ENCODE results near the gene ATG9A. TPM values are rescaled to one million over a fixed set of nuclear protein-coding genes. Genes with fewer than 3 reads are reported as not detected.

The ATG9A gene
- polyA plus RNA-seq, 3 donors = 24.7 to 55.2 (median 26.3) TPM

DNA sequence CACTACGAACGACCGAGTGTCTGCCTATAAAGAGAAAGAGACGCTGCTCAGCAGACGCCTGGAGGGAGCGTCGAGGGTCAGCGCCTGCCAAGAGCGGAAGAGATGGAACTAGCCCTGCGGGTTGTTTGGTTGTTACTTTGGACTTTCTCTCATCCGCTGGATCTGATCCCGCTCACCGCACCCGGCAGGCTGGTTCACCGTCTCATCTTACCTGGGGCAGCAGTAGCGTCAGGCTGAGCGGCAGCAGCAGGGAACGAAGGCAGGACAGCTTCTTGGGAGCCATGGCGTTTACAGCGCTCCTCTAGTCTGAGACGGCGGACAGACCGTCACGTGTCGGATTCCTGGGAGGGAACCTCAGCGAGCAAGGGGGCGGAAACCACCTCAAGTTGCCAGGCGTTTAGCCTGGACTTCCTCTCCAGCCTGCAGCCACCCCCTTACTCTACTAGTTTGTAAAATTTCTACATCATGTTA, 13.9 kb upstream of the ATG9A start:
- Histone ChIP-seq H3K9ac (ENCODE audit: insufficient read depth, low read length, poor library complexity, severe bottlenecking) (no peak overlapping the region), H3K4me2 (replicated peaks; ENCODE audit: extremely low read depth, low read length, poor library complexity, severe bottlenecking) (peak overlapping the region; percentile 55), H4K20me1 (ENCODE audit: insufficient read depth, low read length) (no peaks in the 10 kb centered on the region), H3K36me3 (replicated peaks in 1 of 2; ENCODE audit: control insufficient read depth in 1 of 2, insufficient read depth in 2 of 2, low read length in 2 of 2) (peaks cover 7 to 29% of the 10 kb centered on the region in 2 donors), H3K4me1 (ENCODE audit: control insufficient read depth in 1 of 2, insufficient read depth in 2 of 2, low read length in 2 of 2) (peaks cover 48 to 50% of the 10 kb centered on the region in 2 donors), H3K79me2 (ENCODE audit: insufficient read depth, low read length) (peaks cover 30% of the 10 kb centered on the region), H3K4me3 (replicated peaks in 1 of 3; ENCODE audit: low read depth in 2 of 3, low read length in 3 of 3) (peak overlapping the region in 2 of 3 experiments; percentile 34 to 59), H3K9me3 (replicated peaks in 1 of 2; ENCODE audit: control insufficient read depth in 1 of 2, insufficient read depth in 1 of 2, low read length in 2 of 2) (no peaks in the 10 kb centered on the region), H3K27ac (ENCODE audit: low read depth in 1 of 2, low read length in 2 of 2) (peak overlapping the region; percentile 29 to 41), H3K27me3 (ENCODE audit: control insufficient read depth in 2 of 2, insufficient read depth in 2 of 2, low read length in 2 of 2) (no peaks in the 10 kb centered on the region), H2AFZ (ENCODE audit: insufficient read depth, low read depth, low read length, poor library complexity, severe bottlenecking) (peak overlapping the region; percentile 52)
- Mint-ChIP-seq H3K9me3 (no peaks in the 10 kb centered on the region), H3K27me3 (ENCODE audit: low read depth in 3 of 3) (peaks cover 0 to 1% (median 1%) of the 10 kb centered on the region in 3 donors), H3K36me3 (peaks cover 23 to 31% of the 10 kb centered on the region in 2 donors), H3K27ac (peak overlapping the region; percentile 72 to 95 (median 87)), H3K4me1 (peaks cover 47% of the 10 kb centered on the region), H3K4me3 (peak overlapping the region; percentile 79 to 89)
- WGBS (ENCODE audit: insufficient coverage) = 59% methylated on average over 20 of the region's 28 CpGs
- intact Hi-C loops (cut with micrococcal nuclease) = no loop called here
- peak; percentile 64 to 79 (median 77) for DNase-seq
- TF ChIP-seq, protein P1, sequence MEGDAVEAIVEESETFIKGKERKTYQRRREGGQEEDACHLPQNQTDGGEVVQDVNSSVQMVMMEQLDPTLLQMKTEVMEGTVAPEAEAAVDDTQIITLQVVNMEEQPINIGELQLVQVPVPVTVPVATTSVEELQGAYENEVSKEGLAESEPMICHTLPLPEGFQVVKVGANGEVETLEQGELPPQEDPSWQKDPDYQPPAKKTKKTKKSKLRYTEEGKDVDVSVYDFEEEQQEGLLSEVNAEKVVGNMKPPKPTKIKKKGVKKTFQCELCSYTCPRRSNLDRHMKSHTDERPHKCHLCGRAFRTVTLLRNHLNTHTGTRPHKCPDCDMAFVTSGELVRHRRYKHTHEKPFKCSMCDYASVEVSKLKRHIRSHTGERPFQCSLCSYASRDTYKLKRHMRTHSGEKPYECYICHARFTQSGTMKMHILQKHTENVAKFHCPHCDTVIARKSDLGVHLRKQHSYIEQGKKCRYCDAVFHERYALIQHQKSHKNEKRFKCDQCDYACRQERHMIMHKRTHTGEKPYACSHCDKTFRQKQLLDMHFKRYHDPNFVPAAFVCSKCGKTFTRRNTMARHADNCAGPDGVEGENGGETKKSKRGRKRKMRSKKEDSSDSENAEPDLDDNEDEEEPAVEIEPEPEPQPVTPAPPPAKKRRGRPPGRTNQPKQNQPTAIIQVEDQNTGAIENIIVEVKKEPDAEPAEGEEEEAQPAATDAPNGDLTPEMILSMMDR (IDR thresholded peaks at IDR 0.05) = no peak

- Mint-ChIP-seq H3K36me3 (peaks cover 72 to 75% of the 10 kb centered on the region in 2 donors), H3K9me3 (peaks cover 0 to 2% (median 0%) of the 10 kb centered on the region in 7 donors), H3K4me1 (peaks cover 13% of the 10 kb centered on the region), H3K4me3 (no peak overlapping the region), H3K27ac (no peak overlapping the region), H3K27me3 (ENCODE audit: low read depth in 3 of 3) (no peaks in the 10 kb centered on the region)
- Histone ChIP-seq H4K20me1 (ENCODE audit: insufficient read depth, low read length) (peaks cover 4% of the 10 kb centered on the region), H2AFZ (ENCODE audit: insufficient read depth, low read depth, low read length, poor library complexity, severe bottlenecking) (no peak overlapping the region), H3K4me1 (ENCODE audit: control insufficient read depth in 1 of 2, insufficient read depth in 2 of 2, low read length in 2 of 2) (peaks cover 10 to 11% of the 10 kb centered on the region in 2 donors), H3K9me3 (replicated peaks in 1 of 2; ENCODE audit: control insufficient read depth in 1 of 2, insufficient read depth in 1 of 2, low read length in 2 of 2) (no peaks in the 10 kb centered on the region), H3K4me3 (replicated peaks in 1 of 3; ENCODE audit: low read depth in 2 of 3, low read length in 3 of 3) (no peak overlapping the region), H3K79me2 (ENCODE audit: insufficient read depth, low read length) (peaks cover 5% of the 10 kb centered on the region), H3K9ac (ENCODE audit: insufficient read depth, low read length, poor library complexity, severe bottlenecking) (no peak overlapping the region), H3K36me3 (replicated peaks in 1 of 2; ENCODE audit: control insufficient read depth in 1 of 2, insufficient read depth in 2 of 2, low read length in 2 of 2) (peaks cover 66 to 78% of the 10 kb centered on the region in 2 donors), H3K4me2 (replicated peaks; ENCODE audit: extremely low read depth, low read length, poor library complexity, severe bottlenecking) (no peak overlapping the region), H3K27ac (ENCODE audit: low read depth in 1 of 2, low read length in 2 of 2) (no peak overlapping the region), H3K27me3 (ENCODE audit: control insufficient read depth in 2 of 2, insufficient read depth in 2 of 2, low read length in 2 of 2) (no peaks in the 10 kb centered on the region)
- DNase-seq = no peak
- intact Hi-C loops (cut with micrococcal nuclease) = no loop called here
- TF ChIP-seq, protein P1 (IDR thresholded peaks at IDR 0.05) = no peak
- WGBS (ENCODE audit: insufficient coverage) = 96% methylated on average over 3 of the region's 3 CpGs
These were observed 4.9 kb upstream of the ATG9A start for GRCh38 chr2:219234331-219234730.
